Upper lobe of left lung (tissue), 4 donors: ENCODE results near the gene HEATR3.

ENCODE experiments used
- CTCF ChIP-seq, 6 experiments: fragments of 450-650 bp in 4 of 6; fragments of 200-600 bp in 2 of 6; sonication (generic) in 2 of 6; IDR thresholded peaks; one replicate each; pipeline ENCODE4 v1.5.1; 2016 to 2019; ENCODE audit warnings: antibody characterized with exemption in 6 of 6
- POLR2AphosphoS5 ChIP-seq, 2 donors: sonication (generic); formaldehyde crosslinking; IDR thresholded peaks; one replicate each; pipeline ENCODE4 v1.5.1; 2017; ENCODE audit warnings: antibody characterized with exemption in 2 of 2

- TF ChIP-seq CTCF (IDR thresholded peaks at IDR 0.05) (no peak), POLR2AphosphoS5 (IDR thresholded peaks at IDR 0.05) (no peak)
These were observed 86.0 kb downstream of the HEATR3 start for GRCh38 chr16:50151756-50152155.
